Muscle of back (tissue), 11 donors: ENCODE measurements around the gene CD63. TPM values are rescaled to one million over a fixed set of nuclear protein-coding genes. Genes with fewer than 3 reads are reported as not detected.
A peak's percentile ranks its signal among the peaks of the same experiment; 100 is the strongest.

Experiments
- DNase-seq, 3 donors: peaks; one replicate each; pipeline versions ENCODE4 v3.0.0 to v3.0.0-alpha.2; 2013
- polyA plus RNA-seq, 10 donors: library from polyadenylated mRNA; unstranded; fragments of 120-200 nt; gene quantifications; one replicate each; pipeline ENCODE4 v1.2.1, GENCODE V29; 2013; ENCODE audit not compliant: insufficient read length in 10 of 10

Gene CD63
- polyA plus RNA-seq, 10 donors: 694 to 894 (median 792) TPM

GRCh38 chr12:55708695-55709233 lies 20.0 kb downstream of the CD63 start:
- peak in 1 of 3 donors; percentile 39 for DNase-seq

- peak in 1 of 3 donors; percentile 80 for DNase-seq
Observed at GRCh38 chr12:55707841-55708694, 20.7 kb downstream of the CD63 start, which contains the start of gene ITGA7. ITGA7 (minus strand) TSS chr12:55707904; CDS start chr12:55707682, 222 bp downstream.

- no peak for DNase-seq
Observed at GRCh38 chr12:55707219-55707671, 21.6 kb downstream of the CD63 start.

- peak in 1 of 3 donors; percentile 70 for DNase-seq
Observed at GRCh38 chr12:55706568-55707218, 22.1 kb downstream of the CD63 start.

- peak in 1 of 3 donors; percentile 44 for DNase-seq
Observed at GRCh38 chr12:55705782-55706402, 22.9 kb downstream of the CD63 start.

- DNase-seq: peak in 1 of 3 donors; percentile 76
Observed at GRCh38 chr12:55704824-55705718, 23.7 kb downstream of the CD63 start.

GRCh38 chr12:55703901-55704761 lies 24.7 kb downstream of the CD63 start:
- DNase-seq: peak in 2 of 3 donors; percentile 77 to 84

- peak; percentile 80 to 83 (median 82) for DNase-seq
Observed at GRCh38 chr12:55703288-55703687, 25.5 kb downstream of the CD63 start.

GRCh38 chr12:55702861-55703260 lies 25.9 kb downstream of the CD63 start:
- DNase-seq: no peak

GRCh38 chr12:55700255-55701018 lies 28.4 kb downstream of the CD63 start:
- peak in 1 of 3 donors; percentile 19 for DNase-seq

GRCh38 chr12:55699471-55700055 lies 29.2 kb downstream of the CD63 start:
- DNase-seq: no peak

GRCh38 chr12:55698965-55699364 lies 29.8 kb downstream of the CD63 start:
- DNase-seq: no peak

- no peak for DNase-seq
Observed at GRCh38 chr12:55698241-55698955, 30.4 kb downstream of the CD63 start.

GRCh38 chr12:55697686-55698085 lies 31.1 kb downstream of the CD63 start:
- no peak for DNase-seq

- no peak for DNase-seq
Observed at GRCh38 chr12:55696796-55697462, 31.9 kb downstream of the CD63 start.

GRCh38 chr12:55696141-55696540 lies 32.7 kb downstream of the CD63 start:
- no peak for DNase-seq

GRCh38 chr12:55695349-55695748 lies 33.5 kb downstream of the CD63 start:
- DNase-seq: no peak
